ENCODE measurements around the gene IRS1. TPM values are rescaled to one million over a fixed set of nuclear protein-coding genes. Genes with fewer than 3 reads are reported as not detected.
A peak's percentile ranks its signal among the peaks of the same experiment; 100 is the strongest.

The IRS1 gene
- total RNA-seq, 1 experiment from 2014 or later = 38.8 TPM

DNA sequence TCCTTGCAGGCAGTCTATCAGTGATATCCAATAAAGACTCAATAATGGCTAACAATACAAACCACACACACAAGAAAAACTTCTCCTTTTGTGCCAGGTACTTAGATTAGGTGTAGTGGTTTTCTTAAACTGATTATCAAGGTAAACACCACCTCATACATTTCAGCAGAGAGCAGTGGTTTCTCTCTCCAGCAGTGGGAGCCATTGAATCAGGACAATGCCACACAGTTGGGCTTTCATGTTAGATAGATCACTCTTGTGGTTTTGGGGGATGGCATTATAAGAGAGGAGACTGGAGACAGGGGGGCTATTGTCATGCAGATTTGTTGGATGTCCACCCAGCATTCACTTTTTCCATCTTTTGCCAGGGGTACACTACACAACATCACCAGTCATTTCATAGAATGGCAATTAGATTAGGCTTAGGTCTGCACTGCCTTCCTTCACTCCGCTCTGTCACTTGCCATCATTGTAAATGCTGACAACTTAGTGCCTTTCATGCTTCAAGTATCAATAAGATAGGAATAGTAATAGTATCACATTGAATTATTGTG lies 13.6 kb upstream of the IRS1 start:
- CTCF ChIA-PET = interaction anchor here (1.0 kb wide), 1 partner anchor 11 kb away, joined by 5 read pairs; no protein-coding TSS in a partner anchor

DNA sequence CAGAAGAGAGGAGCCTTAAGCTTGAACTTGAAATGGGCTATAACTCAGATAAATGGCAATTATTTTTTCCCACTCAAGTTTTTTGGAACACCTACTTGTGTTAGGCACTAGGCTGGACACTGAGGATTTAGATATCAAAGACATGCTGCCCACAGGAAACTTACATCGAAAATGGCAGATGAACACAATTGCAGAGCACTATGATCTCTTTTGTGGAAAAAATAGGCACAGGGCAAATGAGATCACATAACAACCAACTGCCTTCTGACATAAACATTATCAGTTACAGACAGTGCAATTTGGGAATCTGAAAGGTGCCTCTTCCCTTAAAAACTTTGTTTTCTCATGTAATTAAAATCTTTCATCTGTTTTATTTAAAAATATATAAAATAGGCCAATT lies 3.8 kb upstream of the IRS1 start:
- DNase-seq (no peak), ATAC-seq (no peak)
- Histone ChIP-seq H3K36me3 (ENCODE audit: low read depth, low read length) (peaks cover 2% of the 10 kb centered on the region; the same call in 1 of the 2 replicates), H3F3A (ENCODE audit: low read length, unreplicated experiment) (no peaks in the 10 kb centered on the region), H2AFZ (ENCODE audit: low read length) (no peak overlapping the region), H3K27ac (ENCODE audit: low read length) (no peak overlapping the region), H3K4me1 (ENCODE audit: insufficient read depth, low read length) (peaks cover 24% of the 10 kb centered on the region), H3K79me2 (ENCODE audit: low read length) (peaks cover 28% of the 10 kb centered on the region), H3K4me3 (ENCODE audit: low read length) (no peak overlapping the region), H3K9ac (ENCODE audit: low read length) (no peak overlapping the region), H3K9me2 (replicated peaks; ENCODE audit: low read length) (no peaks in the 10 kb centered on the region), H4K20me1 (ENCODE audit: low read length) (no peaks in the 10 kb centered on the region), H3K9me3 (ENCODE audit: low read length) (no peaks in the 10 kb centered on the region), H3K4me2 (ENCODE audit: low read length) (no peak overlapping the region), H3K27me3 (ENCODE audit: low read length) (no peaks in the 10 kb centered on the region)
- intact Hi-C loops (cut with micrococcal nuclease) = loop anchor here (2.0 kb wide), 1 partner anchor 181 kb away; no protein-coding TSS in a partner anchor
- CTCF ChIA-PET = interaction anchor here (1.6 kb wide), 1 partner anchor 1138 kb away, joined by 30 read pairs; no protein-coding TSS in a partner anchor
- TF ChIP-seq, protein P1, sequence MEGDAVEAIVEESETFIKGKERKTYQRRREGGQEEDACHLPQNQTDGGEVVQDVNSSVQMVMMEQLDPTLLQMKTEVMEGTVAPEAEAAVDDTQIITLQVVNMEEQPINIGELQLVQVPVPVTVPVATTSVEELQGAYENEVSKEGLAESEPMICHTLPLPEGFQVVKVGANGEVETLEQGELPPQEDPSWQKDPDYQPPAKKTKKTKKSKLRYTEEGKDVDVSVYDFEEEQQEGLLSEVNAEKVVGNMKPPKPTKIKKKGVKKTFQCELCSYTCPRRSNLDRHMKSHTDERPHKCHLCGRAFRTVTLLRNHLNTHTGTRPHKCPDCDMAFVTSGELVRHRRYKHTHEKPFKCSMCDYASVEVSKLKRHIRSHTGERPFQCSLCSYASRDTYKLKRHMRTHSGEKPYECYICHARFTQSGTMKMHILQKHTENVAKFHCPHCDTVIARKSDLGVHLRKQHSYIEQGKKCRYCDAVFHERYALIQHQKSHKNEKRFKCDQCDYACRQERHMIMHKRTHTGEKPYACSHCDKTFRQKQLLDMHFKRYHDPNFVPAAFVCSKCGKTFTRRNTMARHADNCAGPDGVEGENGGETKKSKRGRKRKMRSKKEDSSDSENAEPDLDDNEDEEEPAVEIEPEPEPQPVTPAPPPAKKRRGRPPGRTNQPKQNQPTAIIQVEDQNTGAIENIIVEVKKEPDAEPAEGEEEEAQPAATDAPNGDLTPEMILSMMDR (conservative IDR thresholded peaks at IDR 0.05; ENCODE audit: low read depth, low read length) = no peak
- TF ChIP-seq EZH2phosphoT487 (IDR thresholded peaks at IDR 0.05; ENCODE audit: borderline replicate concordance, low read length) (no peak), EZH2 (IDR thresholded peaks at IDR 0.05; ENCODE audit: low read length, unreplicated experiment) (no peak)
- POLR2A ChIA-PET (ENCODE audit: unreplicated experiment) = interaction anchor here (0.7 kb wide), 1 partner anchor 363 kb away, joined by 8 read pairs; no protein-coding TSS in a partner anchor
- no TSS peak for BruUV-seq (replicated peaks)

More for the DNA sequence above, 13.6 kb upstream of the IRS1 start:
- ATAC-seq = peak; percentile 81
- Histone ChIP-seq H3K9me3 (ENCODE audit: low read length) (no peaks in the 10 kb centered on the region), H3K4me2 (ENCODE audit: low read length) (no peak overlapping the region), H3K4me1 (ENCODE audit: insufficient read depth, low read length) (no peaks in the 10 kb centered on the region), H3K36me3 (ENCODE audit: low read depth, low read length) (no peaks in the 10 kb centered on the region), H3K79me2 (ENCODE audit: low read length) (no peaks in the 10 kb centered on the region), H3K27ac (ENCODE audit: low read length) (no peak overlapping the region), H3K9me2 (replicated peaks; ENCODE audit: low read length) (no peaks in the 10 kb centered on the region), H2AFZ (ENCODE audit: low read length) (no peak overlapping the region), H3K27me3 (ENCODE audit: low read length) (no peaks in the 10 kb centered on the region), H3F3A (ENCODE audit: low read length, unreplicated experiment) (no peaks in the 10 kb centered on the region), H3K4me3 (ENCODE audit: low read length) (no peak overlapping the region), H3K9ac (ENCODE audit: low read length) (no peak overlapping the region), H4K20me1 (ENCODE audit: low read length) (no peaks in the 10 kb centered on the region)
- BruUV-seq (replicated peaks) = no TSS peak
- peak; percentile 55 for DNase-seq
- POLR2A ChIA-PET (ENCODE audit: unreplicated experiment) = no interaction called here
- no peak for TF ChIP-seq EZH2phosphoT487 (IDR thresholded peaks at IDR 0.05; ENCODE audit: borderline replicate concordance, low read length)
- TF ChIP-seq EZH2 (IDR thresholded peaks at IDR 0.05; ENCODE audit: low read length, unreplicated experiment) = no peak
- TF ChIP-seq, protein P1 (conservative IDR thresholded peaks at IDR 0.05; ENCODE audit: low read depth, low read length) = peak; percentile 75
- intact Hi-C loops (cut with micrococcal nuclease) = loop anchor here (1.0 kb wide), 2 partner anchors 172 to 294 kb away; no protein-coding TSS in a partner anchor

DNA sequence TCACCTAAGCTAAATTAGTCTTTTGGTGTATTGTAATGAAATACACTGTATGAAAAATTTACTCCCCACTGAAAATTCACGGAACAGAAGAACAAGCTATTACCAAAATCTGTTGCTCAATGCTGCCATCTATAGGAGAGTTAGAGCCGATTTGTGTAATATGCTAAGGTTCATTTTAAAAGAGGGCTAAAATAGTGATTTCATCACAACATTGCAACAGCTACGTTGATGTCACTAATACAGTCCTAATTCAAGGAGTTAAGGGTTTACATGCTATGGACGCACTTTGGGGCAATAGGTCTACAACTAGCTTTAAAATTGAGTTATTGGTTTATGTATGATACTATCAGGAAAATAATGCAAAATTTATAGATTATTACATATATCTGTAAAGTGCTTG lies 3.0 kb upstream of the IRS1 start:
- CTCF ChIA-PET = interaction anchor here (0.6 to 1.6 kb wide), 9 partner anchors 11 to 1137 kb away, joined by 3 to 30 read pairs (median 4); no protein-coding TSS in a partner anchor
- Histone ChIP-seq H3K4me1 (ENCODE audit: insufficient read depth, low read length) (peaks cover 24% of the 10 kb centered on the region), H3F3A (ENCODE audit: low read length, unreplicated experiment) (no peaks in the 10 kb centered on the region), H2AFZ (ENCODE audit: low read length) (no peak overlapping the region), H3K4me3 (ENCODE audit: low read length) (no peak overlapping the region), H3K36me3 (ENCODE audit: low read depth, low read length) (peaks cover 8% of the 10 kb centered on the region), H3K27me3 (ENCODE audit: low read length) (no peaks in the 10 kb centered on the region), H3K79me2 (ENCODE audit: low read length) (peaks cover 36% of the 10 kb centered on the region), H4K20me1 (ENCODE audit: low read length) (no peaks in the 10 kb centered on the region), H3K9ac (ENCODE audit: low read length) (peak overlapping the region; percentile 96; the same call in 1 of the 2 replicates), H3K9me2 (replicated peaks; ENCODE audit: low read length) (no peaks in the 10 kb centered on the region), H3K4me2 (ENCODE audit: low read length) (peak overlapping the region; percentile 88), H3K27ac (ENCODE audit: low read length) (no peak overlapping the region), H3K9me3 (ENCODE audit: low read length) (no peaks in the 10 kb centered on the region)
- no peak for TF ChIP-seq EZH2phosphoT487 (IDR thresholded peaks at IDR 0.05; ENCODE audit: borderline replicate concordance, low read length)
- TF ChIP-seq, protein P1 (conservative IDR thresholded peaks at IDR 0.05; ENCODE audit: low read depth, low read length) = peak; percentile 78
- intact Hi-C loops (cut with micrococcal nuclease) = loop anchor here (1.0 to 2.0 kb wide), 2 partner anchors 182 to 1132 kb away; no protein-coding TSS in a partner anchor
- BruUV-seq (replicated peaks) = no TSS peak
- POLR2A ChIA-PET (ENCODE audit: unreplicated experiment) = interaction anchor here (0.6 to 0.7 kb wide), 3 partner anchors 589 to 1855 kb away, joined by 4 to 23 read pairs (median 7); no protein-coding TSS in a partner anchor
- ATAC-seq = no peak
- peak; percentile 83 for DNase-seq

Measured in PC-3 (cell line).